IMR-90 (cell line): ENCODE data around the gene ELFN2. TPM values are rescaled to one million over a fixed set of nuclear protein-coding genes. Genes with fewer than 3 reads are reported as not detected.

Experiments
- ATAC-seq: fragments of 200-7000 bp; cut with Tn5 transposase; 2 replicates; pipeline ENCODE4 v1.9.1; 2020; ENCODE audit warnings: low read depth, mild to moderate bottlenecking, moderate library complexity
- BruUV-seq: library from RNA; stranded (reverse); fragments of 400-500 nt; replicated peaks from 2 replicates; lab custom pipeline; 2021; lab: Mats Ljungman, UMichigan
- CTCF ChIA-PET: fragments of 300-600 bp; formaldehyde crosslinking; extraction: SDS; loops from one replicate; lab custom pipeline; 2021; ENCODE audit warnings: antibody characterized with exemption; lab: Yijun Ruan, JAX
- POLR2A ChIA-PET: fragments of 300-600 bp; sonication (Branson Sonifier 250); formaldehyde crosslinking; loops from one replicate; lab custom pipeline; 2022; ENCODE audit warnings: antibody characterized with exemption; ENCODE audit not compliant: unreplicated experiment; lab: Charles Lee
- DNase-seq: peaks from one replicate; pipeline ENCODE4 v3.0.0; 2013
- H2AFZ ChIP-seq: replicated peaks from 2 replicates; pipeline ENCODE3; 2013; ENCODE audit warnings: low read length, mild to moderate bottlenecking; ENCODE audit not compliant: poor library complexity
- H2AK5ac ChIP-seq: 2 replicates; pipeline ENCODE4 v1.6.1; 2013; ENCODE audit warnings: low read depth, low read length, inconsistent platforms
- H2AK9ac ChIP-seq: replicated peaks from 2 replicates; pipeline ENCODE3; 2013; ENCODE audit warnings: mild to moderate bottlenecking, low read depth, low read length, moderate library complexity; ENCODE audit not compliant: poor library complexity
- H2BK120ac ChIP-seq: 2 replicates; pipeline ENCODE4 v1.6.1; 2013; ENCODE audit warnings: low read depth, low read length, inconsistent platforms
- H2BK15ac ChIP-seq: 3 replicates; pipeline ENCODE4 v1.6.1; 2013; ENCODE audit warnings: low read depth, low read length, inconsistent platforms
- H2BK20ac ChIP-seq: 2 replicates; pipeline ENCODE4 v1.6.1; 2013; ENCODE audit warnings: low read depth, mild to moderate bottlenecking, inconsistent platforms, low read length, moderate library complexity
- H2BK5ac ChIP-seq: 2 replicates; pipeline ENCODE4 v1.6.1; 2013; ENCODE audit warnings: mild to moderate bottlenecking, low read depth, low read length, inconsistent platforms; ENCODE audit not compliant: poor library complexity, severe bottlenecking
- H3K14ac ChIP-seq: replicated peaks from 2 replicates; pipeline ENCODE4 v1.6.1; 2013; ENCODE audit warnings: low read depth, low read length, inconsistent platforms
- H3K18ac ChIP-seq: 2 replicates; pipeline ENCODE4 v1.6.1; 2013; ENCODE audit warnings: low read depth, low read length, control low read depth
- H3K23ac ChIP-seq: 2 replicates; pipeline ENCODE4 v1.6.1; 2013; ENCODE audit warnings: low read depth, low read length, inconsistent platforms
- H3K27ac ChIP-seq: 2 replicates; pipeline ENCODE4 v1.5.1; 2013; ENCODE audit warnings: mild to moderate bottlenecking, control low read depth, low read length; ENCODE audit not compliant: insufficient read depth
- H3K27me3 ChIP-seq: 2 replicates; pipeline ENCODE4 v1.6.1; 2013; ENCODE audit warnings: low read length; ENCODE audit not compliant: control insufficient read depth, insufficient read depth
- H3K36me3 ChIP-seq: 2 replicates; pipeline ENCODE4 v1.6.1; 2013; ENCODE audit warnings: low read length, mixed read lengths; ENCODE audit not compliant: control insufficient read depth, insufficient read depth
- H3K4ac ChIP-seq: 2 replicates; pipeline ENCODE4 v1.6.1; 2013; ENCODE audit warnings: low read depth, low read length, inconsistent platforms
- H3K4me1 ChIP-seq: 2 replicates; pipeline ENCODE4 v1.6.1; 2013; ENCODE audit warnings: low read length, mixed read lengths; ENCODE audit not compliant: control insufficient read depth, insufficient read depth
- H3K4me2 ChIP-seq: 2 replicates; pipeline ENCODE4 v1.6.1; 2013; ENCODE audit warnings: low read depth, mild to moderate bottlenecking, control low read depth, low read length, moderate library complexity
- H3K4me3 ChIP-seq: 2 replicates; pipeline ENCODE4 v1.5.1; 2013; ENCODE audit warnings: low read depth, mild to moderate bottlenecking, control low read depth, low read length, moderate library complexity; ENCODE audit not compliant: insufficient read depth
- H3K56ac ChIP-seq: 2 replicates; pipeline ENCODE4 v1.6.1; 2013; ENCODE audit warnings: low read length, inconsistent platforms; ENCODE audit not compliant: insufficient read depth; ENCODE audit errors: extremely low read depth
- H3K79me1 ChIP-seq, 2 experiments: 2 replicates each; pipeline ENCODE4 v1.6.1; 2013; ENCODE audit warnings: low read length in 2 of 2, inconsistent platforms in 1 of 2, low read depth in 1 of 2
- H3K9ac ChIP-seq: 2 replicates; pipeline ENCODE4 v1.6.1; 2013; ENCODE audit warnings: low read depth, low read length, control low read depth
- H3K9me1 ChIP-seq: 2 replicates; pipeline ENCODE4 v1.6.1; 2013; ENCODE audit warnings: low read length, inconsistent platforms; ENCODE audit not compliant: insufficient read depth
- H3K9me3 ChIP-seq: 2 replicates; pipeline ENCODE4 v1.6.1; 2013; ENCODE audit warnings: low read length; ENCODE audit not compliant: control insufficient read depth, insufficient read depth
- H4K20me1 ChIP-seq: 2 replicates; pipeline ENCODE4 v1.6.1; 2013; ENCODE audit warnings: low read length, inconsistent platforms; ENCODE audit not compliant: insufficient read depth
- H4K5ac ChIP-seq: 2 replicates; pipeline ENCODE4 v1.6.1; 2013; ENCODE audit warnings: mild to moderate bottlenecking, low read depth, low read length, control low read depth
- H4K8ac ChIP-seq, 2 experiments: 2 replicates each; pipeline ENCODE4 v1.6.1; 2013; ENCODE audit warnings: low read depth in 2 of 2, low read length in 2 of 2, control low read depth in 1 of 2, inconsistent platforms in 1 of 2
- H4K91ac ChIP-seq: 2 replicates; pipeline ENCODE4 v1.6.1; 2013; ENCODE audit warnings: low read depth, low read length, inconsistent platforms; ENCODE audit not compliant: insufficient read depth
- RFX5 ChIP-seq: IDR thresholded peaks from 2 replicates; pipeline ENCODE4 v1.8.0; 2012; ENCODE audit warnings: low read depth, mild to moderate bottlenecking, low read length, moderate library complexity
- WGBS, 2 experiments: methylation state at CpG; one replicate each; pipeline versions ENCODE4 v1.1.5 to v1.1.7; 2013; ENCODE audit warnings: missing lambda C conversion rate in 2 of 2; ENCODE audit not compliant: insufficient read length in 1 of 2; ENCODE audit errors: extremely low coverage in 2 of 2; 5-methylcytosine and 5-hydroxymethylcytosine counted together
- dilution Hi-C: fragments of 300-500 bp; cut with HindIII; formaldehyde crosslinking; loops from one replicate; pipeline ENCODE4 v1.14.3; 2018; ENCODE audit warnings: low sequenced_read_pairs; ENCODE audit not compliant: unreplicated experiment
- in situ Hi-C: fragments of 300-500 bp; cut with MboI; formaldehyde crosslinking; loops from 3 replicates; pipeline ENCODE4 v1.14.3; 2019; ENCODE audit warnings: low sequenced_read_pairs, inconsistent platforms, mixed read lengths
- intact Hi-C: fragments of 100-400 bp; cut with micrococcal nuclease; formaldehyde crosslinking; loops from 2 replicates; pipeline ENCODE4 v1.10.0; 2022
- polyA plus RNA-seq, 3 experiments: library from polyadenylated mRNA; depleted of rRNA; stranded (reverse); fragments of >200 nt; gene quantifications; 2 replicates each; pipeline ENCODE4 v1.2.3, GENCODE V29; 2012; ENCODE audit warnings: low replicate concordance in 1 of 3
- total RNA-seq: library from RNA; depleted of rRNA; stranded (reverse); fragments of >200 nt; gene quantifications from 2 replicates; pipeline ENCODE4 v1.2.3, GENCODE V29; 2012

Gene ELFN2
- total and polyA plus RNA-seq, 2 of the 4 experiments (the other 2 are of a cell fraction), result 0.72 to 5.0 TPM

GRCh38 chr22:37417264-37417663 is 10.0 kb downstream of the ELFN2 start:
- no TSS peak for BruUV-seq
- POLR2A ChIA-PET, result no interaction called here

More at GRCh38 chr22:37417264-37417663, 10.0 kb downstream of the ELFN2 start:
- intact Hi-C loops (no loop called here), dilution Hi-C loops (no loop called here), in situ Hi-C loops (no loop called here)
- Histone ChIP-seq H3K4me2 (no peak overlapping the region), H3K79me1 (peaks cover 0 to 16% of the 10 kb centered on the region in 2 experiments; a peak in 2 of 4 replicates), H2BK20ac (no peak overlapping the region), H3K14ac (no peak overlapping the region), H4K20me1 (peaks cover 43% of the 10 kb centered on the region), H3K4me1 (peaks cover 7% of the 10 kb centered on the region), H3K9ac (no peak overlapping the region), H4K91ac (no peak overlapping the region), H3K18ac (no peak overlapping the region), H2BK120ac (no peak overlapping the region), H3K27me3 (peaks cover 2% of the 10 kb centered on the region; the same call in 1 of the 2 replicates), H3K56ac (no peak overlapping the region), H2AK5ac (no peak overlapping the region), H3K27ac (no peak overlapping the region), H3K4ac (no peak overlapping the region), H3K36me3 (no peaks in the 10 kb centered on the region), H2BK5ac (no peak overlapping the region), H2AFZ (no peak overlapping the region), H3K9me3 (no peaks in the 10 kb centered on the region), H3K9me1 (no peaks in the 10 kb centered on the region), H3K23ac (no peak overlapping the region), H2AK9ac (no peak overlapping the region), H4K5ac (no peak overlapping the region), H2BK15ac (no peak overlapping the region), H3K4me3 (no peak overlapping the region), H4K8ac (no peak overlapping the region)
- DNase-seq (no peak), ATAC-seq (no peak)
- CTCF ChIA-PET, result no interaction called here
- no peak for TF ChIP-seq RFX5
- WGBS, 2 experiments, result 63% methylated on average over 2 of the region's 7 CpGs; no CpG with 5 or more reads in 1 of the 2 experiments
